Cardiac septum (tissue), 1 donor: ENCODE measurements around the gene DCN. TPM values are rescaled to one million over a fixed set of nuclear protein-coding genes. Genes with fewer than 3 reads are reported as not detected.
A peak's percentile ranks its signal among the peaks of the same experiment; 100 is the strongest.

Experiments
- DNase-seq: peaks from one replicate; pipeline ENCODE4 v3.0.0-alpha.2; 2020; ENCODE audit warnings: low spot score
- intact Hi-C: fragments of 100-400 bp; cut with DNase I; formaldehyde crosslinking; loops from one replicate; pipeline ENCODE4 v1.14.0; 2022
- total RNA-seq: library from RNA; stranded (reverse); fragmentation: NEBNext Ultra II Directional; extraction: Animal tissue kit (Norgen Biotek cat#: 25700); gene quantifications from one replicate; pipeline ENCODE4 v1.2.1, GENCODE V29; 2021
- donor health status: DM: no; HTN: no; CAD: no.

Gene DCN
- total RNA-seq, 1 donor from 2014 or later = 480 TPM

DNA sequence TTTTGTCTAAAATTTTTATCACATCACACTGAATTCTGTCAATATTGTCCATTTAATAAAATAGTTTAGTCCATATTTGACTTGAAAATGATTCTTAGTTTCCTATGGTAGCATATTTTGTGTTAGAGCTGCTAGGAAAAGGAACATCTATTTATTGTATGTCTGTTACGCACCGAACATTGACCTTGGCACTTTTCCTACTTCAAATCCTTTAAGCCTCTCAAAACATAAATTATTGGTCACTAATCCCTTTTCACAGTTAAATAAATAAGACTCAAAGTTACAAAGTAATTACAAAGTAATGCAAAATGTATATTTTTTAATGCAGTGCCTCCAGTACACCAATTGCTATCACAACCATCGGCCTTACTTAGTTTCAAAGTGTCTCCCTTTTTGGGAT, 28.5 kb downstream of the DCN start:
- DNase-seq = no peak
- intact Hi-C loops = no loop called here

DNA sequence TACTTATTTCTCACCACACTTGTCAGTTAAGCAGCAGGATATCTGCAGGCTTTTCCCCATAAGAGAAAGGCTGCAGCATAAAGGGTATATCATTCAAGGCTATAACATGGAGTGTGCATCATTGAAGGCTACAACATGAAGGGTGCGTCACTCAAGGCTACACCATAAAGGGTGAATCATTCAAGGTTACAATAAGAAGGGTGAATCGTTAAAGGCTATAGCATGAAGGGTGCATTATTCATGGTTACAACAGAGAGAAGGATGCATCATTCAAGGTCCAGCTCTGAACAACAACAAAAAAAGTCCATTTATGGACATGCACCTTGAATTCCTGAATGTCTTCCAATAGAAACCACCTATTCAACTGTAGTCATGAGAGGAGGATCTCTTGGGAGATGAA, 38.6 kb downstream of the DCN start:
- intact Hi-C loops = no loop called here
- DNase-seq = no peak

DNA sequence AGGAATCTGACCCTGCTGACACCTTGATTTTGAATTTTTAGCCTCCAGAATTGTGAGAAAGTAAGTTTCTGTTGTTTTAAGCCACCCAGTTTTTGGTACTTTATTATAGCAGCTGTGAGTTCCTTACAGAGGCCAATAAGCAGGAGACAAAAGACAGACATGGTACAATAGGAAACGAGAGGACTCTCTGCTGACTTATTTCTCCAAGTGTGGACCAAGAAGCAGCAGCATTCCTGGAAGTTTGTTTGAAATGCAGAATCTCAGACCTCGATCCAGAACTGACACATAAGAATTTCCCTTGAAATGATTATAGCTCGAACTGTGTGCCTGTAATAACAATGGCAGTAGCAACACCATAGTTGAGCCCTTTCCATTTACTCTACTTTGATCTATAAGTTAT, 39.4 kb downstream of the DCN start:
- DNase-seq = no peak
- intact Hi-C loops = no loop called here

DNA sequence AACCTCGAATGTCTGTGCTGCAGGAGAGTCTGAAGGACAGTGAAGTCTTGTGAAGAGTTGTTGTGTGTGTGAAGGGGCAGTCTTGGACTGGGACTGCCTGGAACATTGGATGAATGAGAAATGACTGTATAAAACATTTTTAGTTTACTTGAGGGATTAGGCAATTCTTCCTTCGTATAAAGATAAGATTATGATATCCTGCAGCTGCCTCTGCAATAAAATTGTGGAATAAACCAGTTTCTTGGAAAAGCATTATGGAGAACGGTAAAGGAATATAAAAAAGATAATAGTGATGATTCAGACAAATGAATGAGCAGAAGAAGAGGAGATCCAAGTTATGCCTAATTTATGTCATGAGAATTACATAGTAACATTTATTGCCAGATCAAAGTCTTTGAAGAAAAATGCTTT, 40.4 kb downstream of the DCN start:
- intact Hi-C loops = no loop called here
- DNase-seq = no peak

DNA sequence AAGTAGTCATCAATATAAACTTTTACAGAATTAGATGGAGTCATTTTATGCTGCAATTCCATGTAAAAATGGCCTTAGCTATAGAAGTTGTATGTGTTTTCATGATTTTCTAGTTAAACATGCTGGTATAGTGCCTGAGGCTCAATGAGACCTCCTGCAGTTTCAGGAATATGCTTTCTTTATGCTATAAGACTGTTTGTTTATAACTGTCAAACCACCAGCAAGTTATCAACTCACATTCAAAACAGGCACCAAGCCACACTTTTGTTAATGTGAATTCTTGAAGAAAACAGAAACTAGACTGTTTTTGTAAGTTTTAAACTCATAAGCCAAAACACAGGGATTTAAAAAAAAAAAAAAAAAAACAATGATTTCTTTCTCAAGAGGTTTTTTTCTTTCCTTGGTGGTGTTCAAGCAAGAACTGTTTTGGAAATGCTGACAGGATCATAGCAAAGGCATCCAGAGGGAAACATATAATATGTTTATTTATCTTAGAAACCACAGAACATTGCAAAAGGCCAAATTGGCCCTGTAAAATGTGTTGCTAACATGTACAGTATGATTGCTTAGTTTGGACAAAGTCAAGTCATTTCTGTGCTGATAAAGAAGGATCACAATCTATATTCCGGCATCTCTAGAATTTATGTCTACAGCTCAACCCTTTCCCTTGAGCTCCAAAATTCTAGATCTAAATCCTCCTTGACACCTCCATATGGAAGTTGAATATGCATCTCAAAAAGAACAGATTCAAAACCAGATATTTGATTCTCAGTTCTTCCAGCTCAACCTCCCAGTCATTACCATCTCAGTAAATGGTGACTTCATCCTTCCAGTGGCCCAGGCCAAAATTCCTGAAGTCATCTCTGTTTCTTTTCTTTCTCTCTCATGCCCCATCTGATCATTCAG, 42.3 kb downstream of the DCN start:
- no peak for DNase-seq
- intact Hi-C loops = no loop called here

DNA sequence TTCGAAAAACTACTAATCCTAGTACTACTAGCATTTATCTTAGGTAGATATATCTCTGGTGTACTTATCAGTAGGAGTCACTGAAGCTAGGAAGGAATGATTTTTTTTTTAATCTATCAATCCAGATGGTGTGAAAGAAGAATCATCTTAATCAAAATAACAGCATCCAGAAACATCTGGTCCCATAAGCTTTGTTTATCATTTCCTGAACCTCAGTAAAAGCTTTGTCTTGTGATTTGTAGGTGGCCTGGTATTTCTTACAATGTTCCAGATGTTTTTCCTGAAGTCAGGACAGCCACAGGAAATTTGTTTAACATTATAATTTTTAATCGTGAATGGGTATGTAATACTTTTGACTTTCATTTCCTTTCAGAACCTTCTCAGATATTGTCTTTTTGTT, 43.3 kb downstream of the DCN start:
- intact Hi-C loops = no loop called here
- no peak for DNase-seq

DNA sequence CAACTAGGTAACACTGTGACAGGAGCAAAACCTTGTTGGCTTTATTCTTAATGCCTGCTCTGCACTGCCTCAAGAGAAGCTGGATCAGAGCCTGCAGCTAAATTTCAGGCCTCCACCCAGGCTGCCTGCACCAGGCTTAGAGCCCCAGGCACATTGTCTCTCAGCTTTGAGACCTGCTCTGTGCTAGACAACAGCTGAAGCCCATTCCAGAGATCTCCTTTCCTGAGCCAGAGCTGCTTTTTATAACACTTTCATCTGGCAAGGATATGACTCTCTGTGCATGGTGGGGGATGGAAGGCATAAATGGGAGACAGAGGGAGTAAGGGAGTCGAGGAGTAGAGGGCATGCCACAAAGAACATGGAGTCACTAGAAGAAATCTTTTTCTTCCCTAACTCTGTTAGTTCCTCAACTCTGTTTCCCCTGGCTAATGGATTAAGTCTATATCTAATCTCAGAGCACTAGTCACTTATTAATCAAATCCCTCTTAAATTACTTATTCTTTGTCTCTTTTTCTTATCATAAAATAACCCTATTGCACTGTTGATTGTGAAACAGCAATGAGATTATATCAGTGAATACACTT, 44.2 kb downstream of the DCN start:
- DNase-seq = no peak
- intact Hi-C loops = no loop called here

DNA sequence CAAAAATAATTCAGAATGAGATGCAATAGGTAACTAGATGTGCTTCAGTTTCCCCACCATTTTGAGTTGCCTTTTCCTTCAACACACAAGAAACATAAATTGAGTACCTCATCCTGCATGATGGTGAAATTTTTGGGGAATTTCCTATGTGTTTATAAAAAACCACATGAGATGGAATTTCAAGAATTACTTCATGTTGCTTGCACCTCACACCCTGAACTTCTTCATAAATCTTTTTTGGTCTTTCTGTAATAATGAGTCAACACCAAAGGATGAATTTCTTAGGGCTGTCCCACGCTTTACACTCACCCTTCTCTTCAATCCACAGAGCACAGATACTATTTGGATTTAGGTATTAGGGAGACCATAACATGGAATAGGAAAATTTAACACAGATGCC, 48.7 kb downstream of the DCN start:
- intact Hi-C loops = no loop called here
- DNase-seq = no peak

DNA sequence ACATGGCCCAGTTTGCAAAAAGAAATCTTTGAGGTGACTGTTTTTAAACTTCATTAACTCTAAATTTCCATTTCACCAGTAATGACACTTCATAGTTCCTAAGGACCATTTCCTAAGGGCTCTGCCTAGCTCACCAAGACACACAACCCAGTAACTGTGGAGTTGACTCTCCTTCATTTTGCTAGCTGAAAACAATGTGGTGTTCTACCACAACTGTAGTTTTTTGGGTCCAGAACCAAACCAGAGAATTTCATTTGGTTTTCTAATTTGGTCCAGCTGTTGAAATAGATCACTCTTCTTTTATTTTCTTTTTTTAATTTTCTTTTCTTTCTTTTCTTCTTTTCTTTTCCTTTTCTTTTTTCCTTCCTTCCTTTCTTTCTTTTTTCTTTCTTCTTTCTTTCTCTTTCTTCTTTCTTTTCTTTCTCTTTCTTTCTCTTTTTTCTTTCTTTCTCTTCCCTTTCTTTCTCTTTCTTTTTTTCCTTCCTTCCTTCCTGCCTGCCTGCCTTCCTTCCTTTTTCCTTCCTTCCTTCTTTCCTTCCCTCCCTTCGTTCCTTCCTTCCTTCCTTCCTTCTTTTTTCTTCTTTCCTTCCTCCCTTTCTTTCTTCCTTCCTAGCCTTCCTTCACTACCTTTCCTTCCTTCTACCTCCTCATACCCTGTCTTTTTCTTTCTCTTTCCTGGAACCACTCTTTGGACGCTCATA, 52.8 kb downstream of the DCN start:
- intact Hi-C loops = no loop called here
- no peak for DNase-seq

DNA sequence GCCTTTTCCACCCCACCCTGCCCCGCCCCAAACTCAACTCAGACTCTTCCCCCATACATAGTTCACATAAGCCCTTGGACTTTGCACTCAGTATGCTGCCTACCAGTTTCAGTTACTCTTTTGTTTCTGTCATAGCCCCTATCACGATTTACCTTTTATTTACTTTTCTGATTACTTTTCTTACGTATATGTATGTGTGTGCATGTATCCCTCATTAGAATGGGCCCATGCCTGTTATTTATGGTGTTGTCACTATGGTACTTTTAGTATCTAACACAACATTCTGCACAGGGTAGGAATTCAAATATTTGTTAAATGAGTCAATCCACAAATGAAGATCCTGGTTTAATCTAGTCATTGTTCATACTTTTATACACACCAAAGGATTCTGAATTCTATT, 54.9 kb downstream of the DCN start:
- DNase-seq = no peak
- intact Hi-C loops = no loop called here

DNA sequence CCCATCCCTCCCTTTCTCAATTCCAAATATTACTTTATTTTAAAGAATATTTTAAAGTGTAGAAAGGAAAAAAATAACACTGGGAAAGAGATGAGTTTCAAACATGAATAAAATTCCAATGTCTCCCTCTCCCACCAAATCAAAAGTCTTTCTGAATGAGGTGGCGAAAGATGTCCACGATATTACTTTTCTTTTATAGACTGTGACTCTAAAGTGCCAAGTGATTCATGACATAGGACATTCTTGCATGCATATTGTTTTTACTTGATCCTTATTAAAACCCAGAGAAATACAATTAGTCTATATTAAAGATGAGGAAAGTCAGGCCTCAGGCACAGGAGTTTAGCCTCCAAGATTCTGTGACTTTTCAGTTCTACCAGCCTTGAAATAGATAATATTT, 55.3 kb downstream of the DCN start:
- intact Hi-C loops = no loop called here
- no peak for DNase-seq

DNA sequence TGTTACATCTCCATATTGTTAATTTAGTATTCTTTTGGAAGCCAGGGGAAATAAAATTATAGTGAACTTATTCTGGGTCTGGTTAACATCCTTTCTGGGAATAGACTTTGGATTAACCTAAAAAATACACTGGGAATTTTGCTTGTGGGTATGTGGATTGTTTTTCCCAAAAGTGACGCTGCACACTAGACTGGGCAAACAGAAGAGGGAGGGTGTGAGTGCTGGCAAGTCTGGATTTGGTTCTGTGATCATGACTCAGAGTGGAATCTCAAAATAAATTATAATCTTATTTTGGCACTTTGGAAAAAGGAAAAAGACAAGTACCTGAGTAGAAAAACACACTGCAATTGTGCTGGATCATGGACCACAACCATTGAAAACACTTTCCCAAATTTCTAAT, 56.1 kb downstream of the DCN start:
- no peak for DNase-seq
- intact Hi-C loops = no loop called here

DNA sequence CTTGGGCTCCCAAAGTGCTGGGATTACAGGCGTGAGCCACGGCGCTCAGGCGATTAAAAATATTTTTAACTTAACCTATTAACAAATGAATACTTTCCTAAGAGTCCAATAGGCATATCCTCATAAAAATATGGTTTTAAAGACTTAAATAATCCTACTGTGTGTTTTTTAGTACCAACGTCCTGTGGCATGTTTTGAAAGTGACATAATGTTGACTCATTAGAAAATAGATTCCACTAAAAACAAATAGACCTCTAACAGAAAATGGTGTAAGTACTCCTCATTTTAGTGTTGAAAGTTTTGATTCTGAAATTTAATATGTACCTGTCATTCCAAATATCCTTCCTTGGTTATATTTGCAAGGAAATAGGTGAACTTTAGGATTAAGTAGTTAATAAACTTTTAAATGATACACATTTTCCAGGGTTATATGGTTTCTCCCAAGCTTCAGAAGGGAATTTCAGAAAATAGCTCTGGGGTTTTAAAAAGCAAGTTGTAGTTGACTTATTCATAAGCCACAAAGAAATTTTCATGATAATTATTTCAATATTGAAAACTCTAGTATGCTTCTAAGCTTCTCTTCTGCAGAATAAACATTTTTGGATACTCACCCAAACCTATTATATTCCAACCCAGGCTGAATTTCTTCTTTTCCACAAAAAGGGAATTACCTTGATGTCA, 59.2 kb downstream of the DCN start:
- DNase-seq = no peak
- intact Hi-C loops = no loop called here

DNA sequence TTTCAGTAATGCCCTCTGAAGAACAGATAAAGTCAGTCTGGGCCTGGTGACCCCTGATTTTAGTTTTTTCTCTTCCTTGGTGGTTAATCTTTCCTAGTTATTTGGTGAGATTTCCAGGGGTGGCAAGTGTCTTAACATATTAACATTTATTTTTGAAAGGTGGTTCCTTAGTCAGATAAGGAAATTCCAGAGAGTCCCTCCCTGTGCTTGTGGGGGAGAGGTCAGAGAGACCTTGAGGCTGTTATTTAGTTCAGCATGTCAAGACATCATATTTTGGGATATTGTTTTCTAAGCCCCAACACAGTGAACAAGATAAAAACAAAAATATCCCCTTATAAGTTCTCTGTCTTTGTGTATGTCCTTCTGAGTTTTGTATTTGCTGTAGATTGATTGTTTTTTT, 61.8 kb downstream of the DCN start:
- intact Hi-C loops = no loop called here
- DNase-seq = no peak

DNA sequence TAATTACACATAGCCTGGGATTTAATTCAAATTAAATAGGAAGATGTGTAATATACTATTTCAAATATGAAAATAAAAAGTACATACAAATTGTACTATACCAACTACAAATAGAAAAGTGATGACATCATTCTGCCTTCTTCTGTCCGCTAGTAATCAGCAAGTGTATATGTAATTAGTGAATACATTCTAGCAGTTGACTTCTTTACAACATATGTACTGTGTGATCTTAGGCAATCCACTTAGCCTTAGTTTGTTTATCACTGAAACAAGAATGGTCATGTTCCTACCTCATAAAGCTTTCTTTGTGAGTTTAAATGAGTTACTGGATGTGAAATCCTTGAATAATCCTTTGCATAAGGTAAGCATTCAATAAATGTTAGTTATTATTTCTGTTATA, 63.5 kb downstream of the DCN start:
- intact Hi-C loops = loop anchor here (10.0 kb wide), 1 partner anchor 206 kb away; no protein-coding TSS in a partner anchor
- DNase-seq = no peak

DNA sequence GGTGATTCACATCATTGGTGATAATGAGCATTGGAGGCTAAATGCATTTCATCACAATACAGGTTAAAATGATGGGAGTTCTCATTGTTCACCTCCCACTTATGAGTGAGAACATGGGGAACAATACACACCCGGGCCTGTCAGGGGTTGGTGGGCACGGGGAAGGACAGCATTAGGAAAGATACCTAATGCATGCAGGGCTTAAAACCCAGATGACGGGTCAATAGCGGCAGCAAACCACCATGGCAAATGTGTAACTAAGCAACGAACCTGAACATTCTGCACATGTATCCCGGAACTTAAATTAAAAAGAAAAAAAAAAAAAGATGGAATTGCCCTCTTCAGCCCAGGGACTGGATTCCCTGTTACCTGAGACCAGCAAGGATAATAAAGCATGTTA, 69.0 kb downstream of the DCN start:
- no peak for DNase-seq
- intact Hi-C loops = loop anchor here (10.0 kb wide), 1 partner anchor 211 kb away; no protein-coding TSS in a partner anchor

DNA sequence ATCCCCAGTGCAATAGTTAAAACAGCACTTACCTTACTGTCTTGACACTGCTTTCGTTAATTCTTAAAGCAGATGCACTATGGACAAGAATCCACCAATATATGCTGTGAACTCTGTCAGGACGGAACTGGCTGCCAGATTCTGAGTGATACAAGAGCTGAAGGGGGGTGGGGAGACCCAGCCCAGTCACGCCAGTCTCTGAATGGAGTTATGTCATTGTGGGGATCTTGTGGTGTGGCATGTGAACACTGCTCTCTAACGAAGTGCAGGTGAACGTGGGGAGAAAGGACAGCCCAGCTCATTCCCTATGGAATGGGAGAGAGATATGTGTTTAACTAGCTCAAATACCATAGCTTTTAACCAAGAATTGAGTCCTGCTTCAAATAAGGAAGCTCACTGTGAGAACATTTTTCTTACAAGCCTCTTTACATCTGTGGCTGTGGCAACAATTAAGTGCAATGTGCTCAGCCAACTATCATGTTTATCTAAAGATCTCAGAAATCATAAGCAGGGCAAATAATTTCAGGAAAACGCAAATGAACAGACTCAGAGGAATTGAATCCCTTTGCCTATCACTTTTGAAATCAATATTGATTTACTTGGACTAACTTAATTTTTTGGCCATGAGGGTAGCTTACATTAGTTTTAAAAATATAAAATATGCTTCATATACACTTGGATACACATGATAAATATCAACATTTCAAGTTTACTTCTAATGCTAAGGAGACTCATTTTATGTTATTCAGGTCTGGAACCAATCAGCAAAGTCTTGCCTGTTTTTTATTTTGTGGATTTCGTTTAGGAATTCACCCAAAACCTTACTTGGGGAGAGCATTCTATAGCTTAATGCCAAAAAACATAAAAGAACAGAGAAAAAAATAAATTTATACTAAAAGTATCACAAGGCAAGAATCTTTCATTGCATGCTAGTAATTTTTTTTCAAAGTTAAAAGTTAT, 71.0 kb downstream of the DCN start, which contains the start of gene LUM:
Gene LUM, minus strand, starts transcription at position 129 of the 960 bp plus-strand sequence. CDS start 2,515 bp downstream, outside the sequence.
- DNase-seq = peak; percentile 67
- intact Hi-C loops = loop anchor here (10.0 kb wide), 1 partner anchor 213 kb away; no protein-coding TSS in a partner anchor

DNA sequence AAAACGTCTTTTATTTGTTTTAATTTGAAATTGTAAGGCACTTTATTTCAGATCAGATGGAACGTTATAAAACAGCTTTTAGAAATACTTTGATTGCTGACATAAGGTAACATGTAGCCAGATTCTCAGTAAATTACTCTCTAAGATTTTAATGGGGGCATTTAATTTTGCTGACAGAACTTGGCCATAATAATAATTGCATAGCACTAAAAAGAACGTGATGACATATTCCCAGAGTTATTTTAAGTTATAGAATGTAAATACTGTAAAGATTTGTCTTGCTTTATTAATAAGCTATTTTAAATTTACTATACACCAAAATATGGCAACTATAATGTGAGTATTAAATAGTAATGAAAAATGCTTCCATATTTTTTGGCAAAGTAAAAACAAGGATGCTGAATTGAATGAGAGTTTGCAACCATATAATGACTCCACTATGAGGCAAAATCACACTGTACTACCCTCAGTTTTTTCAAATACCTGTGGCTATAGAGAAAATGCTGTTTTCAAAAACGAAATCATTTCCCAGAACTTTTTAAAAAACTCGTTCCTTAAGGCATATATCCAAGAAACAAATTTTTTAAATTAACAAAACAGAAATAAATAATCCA, 72.2 kb downstream of the DCN start:
- intact Hi-C loops = loop anchor here (10.0 kb wide), 1 partner anchor 214 kb away; no protein-coding TSS in a partner anchor
- DNase-seq = no peak
